Mammary epithelial cell (primary cell): ENCODE data around the gene SGMS2.

Experiments
- EZH2 ChIP-seq: IDR thresholded peaks from 2 replicates; pipeline ENCODE4 v1.6.1; 2012; ENCODE audit warnings: low read length, inconsistent platforms, borderline replicate concordance
- TF ChIP-seq, protein P1 (sequence below), 2 donors: IDR thresholded peaks in 1 of 2; conservative IDR thresholded peaks in 1 of 2; 2 replicates each; pipeline ENCODE4 v1.5.1; 2011 to 2012; ENCODE audit warnings: inconsistent platforms in 2 of 2, low read length in 2 of 2, mild to moderate bottlenecking in 2 of 2, control low read depth in 1 of 2, low read depth in 1 of 2; ENCODE audit not compliant: insufficient read depth in 1 of 2; ENCODE audit errors: extremely low read depth in 1 of 2

DNA sequence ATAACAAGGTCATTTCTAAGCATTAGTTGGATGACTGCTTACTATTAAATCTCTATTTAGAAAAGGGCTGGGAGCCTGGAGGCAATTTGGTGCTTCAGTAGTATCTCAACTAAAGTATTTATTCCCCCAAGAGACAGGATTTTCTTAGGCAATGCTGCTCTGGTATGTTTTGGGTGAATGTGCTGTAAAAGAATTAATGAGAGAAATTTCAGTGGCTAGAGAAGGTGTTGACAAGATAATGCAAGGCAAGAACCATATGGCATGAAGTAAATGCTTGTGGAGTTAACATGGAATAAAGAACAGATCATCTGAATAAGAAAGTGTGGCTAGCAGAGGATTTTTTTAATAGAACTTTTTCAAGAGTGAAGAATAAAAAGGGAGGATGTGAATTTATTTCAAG is 110.5 kb downstream of the SGMS2 start:
- TF ChIP-seq, protein P1, sequence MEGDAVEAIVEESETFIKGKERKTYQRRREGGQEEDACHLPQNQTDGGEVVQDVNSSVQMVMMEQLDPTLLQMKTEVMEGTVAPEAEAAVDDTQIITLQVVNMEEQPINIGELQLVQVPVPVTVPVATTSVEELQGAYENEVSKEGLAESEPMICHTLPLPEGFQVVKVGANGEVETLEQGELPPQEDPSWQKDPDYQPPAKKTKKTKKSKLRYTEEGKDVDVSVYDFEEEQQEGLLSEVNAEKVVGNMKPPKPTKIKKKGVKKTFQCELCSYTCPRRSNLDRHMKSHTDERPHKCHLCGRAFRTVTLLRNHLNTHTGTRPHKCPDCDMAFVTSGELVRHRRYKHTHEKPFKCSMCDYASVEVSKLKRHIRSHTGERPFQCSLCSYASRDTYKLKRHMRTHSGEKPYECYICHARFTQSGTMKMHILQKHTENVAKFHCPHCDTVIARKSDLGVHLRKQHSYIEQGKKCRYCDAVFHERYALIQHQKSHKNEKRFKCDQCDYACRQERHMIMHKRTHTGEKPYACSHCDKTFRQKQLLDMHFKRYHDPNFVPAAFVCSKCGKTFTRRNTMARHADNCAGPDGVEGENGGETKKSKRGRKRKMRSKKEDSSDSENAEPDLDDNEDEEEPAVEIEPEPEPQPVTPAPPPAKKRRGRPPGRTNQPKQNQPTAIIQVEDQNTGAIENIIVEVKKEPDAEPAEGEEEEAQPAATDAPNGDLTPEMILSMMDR (conservative IDR thresholded peaks at IDR 0.05 in 1 of 2, IDR thresholded peaks at IDR 0.05 in 1 of 2; ENCODE audit: extremely low read depth in 1 of 2, insufficient read depth in 1 of 2, low read depth in 1 of 2, low read length in 2 of 2) = no peak
- TF ChIP-seq EZH2 = no peak
